Sigmoid colon (tissue), 4 donors: Measurements from ENCODE around the gene BBS1.

Source experiments
- CTCF ChIP-seq, 4 experiments: fragments of 450-650 bp in 3 of 4; fragments of 200-600 bp in 1 of 4; IDR thresholded peaks; one replicate each; pipeline ENCODE4 v1.5.1; 2016 to 2019; ENCODE audit warnings: antibody characterized with exemption in 4 of 4, mild to moderate bottlenecking in 3 of 4, moderate library complexity in 2 of 4
- EP300 ChIP-seq, 4 donors: sonication (generic); formaldehyde crosslinking; IDR thresholded peaks; one replicate each; pipeline ENCODE4 v1.6.1; 2017; ENCODE audit warnings: antibody characterized with exemption in 4 of 4
- POLR2A ChIP-seq, 2 donors: fragments of 450-650 bp; IDR thresholded peaks; one replicate each; pipeline ENCODE4 v1.6.1; 2016; ENCODE audit warnings: antibody characterized with exemption in 2 of 2, mild to moderate bottlenecking in 2 of 2, moderate library complexity in 2 of 2

- no peak for TF ChIP-seq POLR2A (IDR thresholded peaks at IDR 0.05)
- TF ChIP-seq EP300 (IDR thresholded peaks at IDR 0.05): no peak
- no peak for TF ChIP-seq CTCF (IDR thresholded peaks at IDR 0.05)
Observed at GRCh38 chr11:66554602-66555001, 44.2 kb downstream of the BBS1 start.
